Endodermal cell (in vitro differentiated cells): ENCODE data around the gene EOGT. TPM values are rescaled to one million over a fixed set of nuclear protein-coding genes. Genes with fewer than 3 reads are reported as not detected.

Source experiments
- DNase-seq: peaks from one replicate; pipeline ENCODE4 v3.0.0-alpha.2; 2017
- H3K27ac ChIP-seq: 2 replicates; pipeline ENCODE4 v1.5.1; 2013; ENCODE audit warnings: mild to moderate bottlenecking, low read depth, low read length, moderate library complexity
- H3K27me3 ChIP-seq: 2 replicates; pipeline ENCODE4 v1.6.1; 2013; ENCODE audit warnings: mild to moderate bottlenecking, low read length, moderate library complexity; ENCODE audit not compliant: insufficient read depth, control insufficient read depth, poor library complexity, severe bottlenecking
- H3K36me3 ChIP-seq: 2 replicates; pipeline ENCODE4 v1.7.0; 2013; ENCODE audit warnings: mild to moderate bottlenecking, low read length, moderate library complexity; ENCODE audit not compliant: control insufficient read depth, insufficient read depth
- H3K4me1 ChIP-seq: one replicate; pipeline ENCODE4 v1.7.0; 2013; ENCODE audit warnings: low read length; ENCODE audit not compliant: control insufficient read depth, insufficient read depth
- H3K4me3 ChIP-seq: 2 replicates; pipeline ENCODE4 v1.5.1; 2013; ENCODE audit warnings: mild to moderate bottlenecking, low read length, moderate library complexity
- H3K9ac ChIP-seq: 2 replicates; pipeline ENCODE4 v1.6.1; 2013; ENCODE audit warnings: mild to moderate bottlenecking, low read length, moderate library complexity; ENCODE audit not compliant: poor library complexity, severe bottlenecking; ENCODE audit errors: extremely low read depth
- H3K9me3 ChIP-seq: 2 replicates; pipeline ENCODE4 v1.6.1; 2013; ENCODE audit warnings: mild to moderate bottlenecking, low read length, moderate library complexity; ENCODE audit not compliant: control insufficient read depth
- H3K27ac Mint-ChIP-seq: 2 replicates; pipeline ENCODE4 v1.8.0; 2020; ENCODE audit warnings: mixed read lengths
- H3K27me3 Mint-ChIP-seq: 2 replicates; pipeline ENCODE4 v1.8.0; 2021; ENCODE audit warnings: mild to moderate bottlenecking, mixed read lengths; ENCODE audit not compliant: insufficient read depth
- H3K36me3 Mint-ChIP-seq: 2 replicates; pipeline ENCODE4 v1.8.0; 2020; ENCODE audit warnings: low read depth, mixed read lengths
- H3K4me1 Mint-ChIP-seq: 2 replicates; pipeline ENCODE4 v1.8.0; 2020; ENCODE audit warnings: mixed read lengths
- H3K4me3 Mint-ChIP-seq: 2 replicates; pipeline ENCODE4 v1.8.0; 2020; ENCODE audit warnings: mild to moderate bottlenecking, moderate library complexity, mixed read lengths
- H3K9me3 Mint-ChIP-seq: 2 replicates; pipeline ENCODE4 v1.8.0; 2020; ENCODE audit warnings: mild to moderate bottlenecking, mixed read lengths
- WGBS, 2 experiments: methylation state at CpG; one replicate each; pipeline versions ENCODE4 v1.1.5 to v1.1.7; 2013; ENCODE audit warnings: missing lambda C conversion rate in 2 of 2, mixed read lengths in 1 of 2; ENCODE audit not compliant: insufficient coverage in 1 of 2, insufficient read length in 1 of 2; 5-methylcytosine and 5-hydroxymethylcytosine counted together
- total RNA-seq, 2 donors: library from RNA; stranded (reverse); fragmentation: NEBNext Ultra II Directional in 1 of 2; extraction: Animal tissue kit (Norgen Biotek cat#: 25700) in 1 of 2; gene quantifications; 2 replicates in 1 of 2; 3 replicates in 1 of 2; pipeline ENCODE4 v1.2.1, GENCODE V29; 2021
- TF ChIP-seq, protein P1 (sequence below): fragments of 200-600 bp; sonication (generic); conservative IDR thresholded peaks from 2 replicates; pipeline ENCODE4 v1.5.0; 2021; ENCODE audit warnings: antibody characterized with exemption, mild to moderate bottlenecking

The EOGT gene
- total RNA-seq, 2 donors from 2014 or later = 22.2 to 42.8 TPM

DNA sequence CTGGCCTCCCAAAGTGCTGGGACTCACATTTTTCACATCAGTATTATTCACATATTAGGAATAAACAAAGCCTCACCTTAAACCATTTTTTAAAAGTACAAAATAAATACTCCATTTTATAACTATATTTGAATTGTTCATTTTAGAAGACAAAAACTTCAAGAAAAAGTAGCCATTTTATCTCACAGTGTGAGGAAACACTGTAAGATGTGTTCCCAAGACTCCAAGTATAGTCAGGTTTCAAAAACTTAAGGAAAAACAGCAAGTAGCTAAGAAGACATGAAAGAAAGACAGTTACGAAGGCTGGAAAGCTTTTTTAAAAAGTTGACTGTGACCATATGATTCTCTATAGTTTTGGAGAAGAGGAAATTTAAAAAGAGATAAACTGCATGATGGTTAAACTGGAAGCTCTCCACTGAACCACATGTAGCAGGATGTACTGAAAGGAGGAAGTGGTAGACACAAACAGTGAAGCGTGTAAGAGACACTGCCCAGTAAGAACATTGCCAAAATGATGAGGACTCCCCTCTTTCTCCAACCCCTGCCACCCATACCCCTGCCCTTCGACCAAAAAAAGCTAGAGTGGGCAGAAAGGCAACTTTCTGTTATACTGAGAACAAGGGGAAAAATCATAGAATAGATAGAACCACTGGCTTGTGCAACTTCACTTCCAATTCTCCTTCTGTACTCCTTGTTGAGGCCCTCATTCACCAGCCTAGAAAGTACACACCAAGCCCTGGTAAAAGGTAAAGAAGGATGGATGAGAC lies 44.9 kb upstream of the EOGT start:
- no peak for DNase-seq
- H3K9me3 ChIP-seq = peaks cover 11% of the 10 kb centered on the region
- 90 to 100% methylated on average over 1 to 3 of the region's 3 CpGs for WGBS, 2 experiments
- H3K4me1 ChIP-seq = no peaks in the 10 kb centered on the region
- Mint-ChIP-seq H3K27me3 (no peaks in the 10 kb centered on the region), H3K36me3 (peaks cover 69% of the 10 kb centered on the region), H3K4me1 (no peaks in the 10 kb centered on the region), H3K4me3 (no peak overlapping the region), H3K9me3 (no peaks in the 10 kb centered on the region), H3K27ac (no peak overlapping the region)
- no peak overlapping the region for H3K9ac ChIP-seq
- TF ChIP-seq, protein P1, sequence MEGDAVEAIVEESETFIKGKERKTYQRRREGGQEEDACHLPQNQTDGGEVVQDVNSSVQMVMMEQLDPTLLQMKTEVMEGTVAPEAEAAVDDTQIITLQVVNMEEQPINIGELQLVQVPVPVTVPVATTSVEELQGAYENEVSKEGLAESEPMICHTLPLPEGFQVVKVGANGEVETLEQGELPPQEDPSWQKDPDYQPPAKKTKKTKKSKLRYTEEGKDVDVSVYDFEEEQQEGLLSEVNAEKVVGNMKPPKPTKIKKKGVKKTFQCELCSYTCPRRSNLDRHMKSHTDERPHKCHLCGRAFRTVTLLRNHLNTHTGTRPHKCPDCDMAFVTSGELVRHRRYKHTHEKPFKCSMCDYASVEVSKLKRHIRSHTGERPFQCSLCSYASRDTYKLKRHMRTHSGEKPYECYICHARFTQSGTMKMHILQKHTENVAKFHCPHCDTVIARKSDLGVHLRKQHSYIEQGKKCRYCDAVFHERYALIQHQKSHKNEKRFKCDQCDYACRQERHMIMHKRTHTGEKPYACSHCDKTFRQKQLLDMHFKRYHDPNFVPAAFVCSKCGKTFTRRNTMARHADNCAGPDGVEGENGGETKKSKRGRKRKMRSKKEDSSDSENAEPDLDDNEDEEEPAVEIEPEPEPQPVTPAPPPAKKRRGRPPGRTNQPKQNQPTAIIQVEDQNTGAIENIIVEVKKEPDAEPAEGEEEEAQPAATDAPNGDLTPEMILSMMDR = no peak
- no peaks in the 10 kb centered on the region for H3K27me3 ChIP-seq
- no peak overlapping the region for H3K27ac ChIP-seq
- H3K4me3 ChIP-seq = no peak overlapping the region
- H3K36me3 ChIP-seq = peaks cover 93% of the 10 kb centered on the region

DNA sequence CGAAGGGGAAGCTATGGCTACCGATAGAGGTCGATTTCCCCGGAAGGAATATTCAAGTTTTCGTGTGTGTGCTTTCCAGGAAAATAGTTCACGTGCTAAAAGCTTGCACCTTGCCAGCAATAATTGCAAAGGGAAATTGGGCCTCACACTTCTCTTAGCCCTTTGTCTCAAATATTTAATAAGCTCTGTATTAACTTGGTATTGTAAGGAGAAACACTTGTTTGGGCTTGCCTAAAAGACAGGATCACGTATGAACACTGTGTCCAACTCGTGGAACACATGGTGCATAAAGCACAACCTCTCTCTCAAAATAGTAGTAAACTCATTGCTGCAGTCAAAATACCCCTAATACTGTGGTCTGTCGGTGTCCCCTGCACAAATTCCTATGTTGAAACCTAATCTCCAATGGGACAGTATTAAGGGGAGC lies 39.0 kb upstream of the EOGT start:
- H3K9me3 Mint-ChIP-seq = no peaks in the 10 kb centered on the region
- H3K36me3 ChIP-seq = peaks cover 65% of the 10 kb centered on the region
- peak overlapping the region; percentile 85 for H3K27ac ChIP-seq
- TF ChIP-seq, protein P1 = no peak
- no peaks in the 10 kb centered on the region for H3K27me3 ChIP-seq
- 12 to 19% methylated on average over 8 to 9 of the region's 9 CpGs for WGBS, 2 experiments
- no peaks in the 10 kb centered on the region for H3K27me3 Mint-ChIP-seq
- peak overlapping the region; percentile 99 for H3K9ac ChIP-seq
- H3K4me3 Mint-ChIP-seq = peak overlapping the region; percentile 99
- H3K9me3 ChIP-seq = no peaks in the 10 kb centered on the region
- peaks cover 12% of the 10 kb centered on the region for H3K4me1 Mint-ChIP-seq
- H3K27ac Mint-ChIP-seq = peak overlapping the region; percentile 98
- H3K36me3 Mint-ChIP-seq = peaks cover 30% of the 10 kb centered on the region
- no peak for DNase-seq
- H3K4me3 ChIP-seq = peak overlapping the region; percentile 98
- H3K4me1 ChIP-seq = no peaks in the 10 kb centered on the region

DNA sequence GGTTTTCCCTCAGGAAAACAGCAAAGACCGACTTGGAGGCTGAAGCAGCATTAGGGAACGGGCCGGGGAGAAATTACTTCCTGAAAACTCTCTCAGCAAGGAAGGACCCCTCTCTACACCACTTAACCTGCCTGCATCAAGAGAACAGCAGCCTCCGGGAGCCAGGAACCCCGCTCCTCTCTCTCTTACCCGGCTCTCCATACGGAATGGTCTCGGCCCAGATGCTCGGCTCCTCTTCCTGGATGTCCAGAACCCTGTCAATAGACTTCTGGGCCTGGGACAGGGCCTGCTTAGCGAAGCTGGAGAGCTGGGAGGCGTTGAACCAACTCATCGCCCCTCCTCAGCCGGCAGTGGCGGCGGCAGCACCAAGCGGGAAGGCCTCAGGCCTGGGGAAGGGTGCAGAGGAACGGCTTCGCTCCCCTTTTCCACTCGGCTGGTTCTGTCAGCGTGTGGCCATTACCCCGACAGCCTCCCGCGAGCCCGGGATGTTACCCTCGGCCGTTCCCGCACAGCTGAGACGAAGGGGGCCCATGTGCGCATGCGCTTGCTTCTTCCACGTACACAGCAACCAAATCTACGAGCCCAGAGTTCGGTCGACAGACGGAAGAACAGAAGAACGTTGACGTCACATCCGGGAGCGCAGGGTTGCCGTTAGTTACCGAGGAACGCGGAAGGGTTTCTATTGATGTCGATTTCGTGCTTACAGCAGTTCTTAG lies 38.4 kb upstream of the EOGT start, which contains the start of gene TMF1:
TMF1 (minus strand) TSS at position 578 of the 716 bp plus-strand sequence; CDS start at position 331, 247 bp downstream.
- Mint-ChIP-seq H3K9me3 (no peaks in the 10 kb centered on the region), H3K4me3 (peak within 1 kb of the TSS; percentile 99), H3K4me1 (peaks cover 12% of the 10 kb centered on the region), H3K36me3 (peaks cover 28% of the 10 kb centered on the region), H3K27ac (peak within 1 kb of the TSS; percentile 98), H3K27me3 (no peaks in the 10 kb centered on the region)
- Histone ChIP-seq H3K4me1 (no peaks in the 10 kb centered on the region), H3K9me3 (no peaks in the 10 kb centered on the region), H3K36me3 (peaks cover 65% of the 10 kb centered on the region), H3K27ac (peak within 1 kb of the TSS; percentile 85), H3K4me3 (peak within 1 kb of the TSS; percentile 98), H3K9ac (peak within 1 kb of the TSS; percentile 99), H3K27me3 (no peaks in the 10 kb centered on the region)
- DNase-seq = peak; percentile 99
- TF ChIP-seq, protein P1 = no peak
- 0 to 1% methylated on average over 28 to 45 of the region's 45 CpGs for WGBS, 2 experiments
